ENCODE measurements around the gene EIF3D. TPM values are rescaled to one million over a fixed set of nuclear protein-coding genes. Genes with fewer than 3 reads are reported as not detected.

EIF3D gene
- total and polyA plus RNA-seq, 7 experiments from 2014 or later: 163 to 257 (median 222) TPM

- H3K36me3 Mint-ChIP-seq: peaks cover 13 to 27% (median 14%) of the 10 kb centered on the region in 5 donors
- ChIA-PET CTCF (interaction anchor here (1.0 to 1.6 kb wide), 2 partner anchors 171 to 172 kb away, joined by 3 to 4 read pairs; no protein-coding TSS in a partner anchor), POLR2A (no interaction called here)
- H3K36me3 ChIP-seq (ENCODE audit: control insufficient read depth in 2 of 3, insufficient read depth in 3 of 3, low read length in 3 of 3): peaks cover 0 to 70% (median 6%) of the 10 kb centered on the region in 3 experiments
- intact Hi-C loops (cut with micrococcal nuclease): no loop called here
- no peak for ATAC-seq
- H3K9me3 Mint-ChIP-seq: no peaks in the 10 kb centered on the region
- no peaks in the 10 kb centered on the region for H3K27me3 ChIP-seq (ENCODE audit: control insufficient read depth in 2 of 2, insufficient read depth in 2 of 2, low read length in 2 of 2)
- no peaks in the 10 kb centered on the region for H3K9me3 ChIP-seq (ENCODE audit: control insufficient read depth in 2 of 3, low read length in 3 of 3)
- peak overlapping the region in 1 of 9 donors; percentile 25 for H3K27ac Mint-ChIP-seq
- no peaks in the 10 kb centered on the region for H3K27me3 Mint-ChIP-seq
- H3K4me1 Mint-ChIP-seq: peaks cover 9 to 17% (median 13%) of the 10 kb centered on the region in 7 donors
- no peak overlapping the region for H3K4me3 Mint-ChIP-seq
- H3K4me3 ChIP-seq (ENCODE audit: low read length): no peak overlapping the region
- no peak overlapping the region for H3K27ac ChIP-seq (ENCODE audit: low read depth, low read length)
- no peak for DNase-seq
- peaks cover 6 to 7% of the 10 kb centered on the region in 2 donors for H3K4me1 ChIP-seq (ENCODE audit: control insufficient read depth in 2 of 2, insufficient read depth in 2 of 2, low read length in 2 of 2)
Observed at GRCh38 chr22:36472689-36473088, 56.3 kb downstream of the EIF3D start.

GRCh38 chr22:36471341-36471821, 57.6 kb downstream of the EIF3D start:
- peaks cover 6 to 18% of the 10 kb centered on the region in 2 donors for H3K4me1 ChIP-seq (ENCODE audit: control insufficient read depth in 2 of 2, insufficient read depth in 2 of 2, low read length in 2 of 2)
- peaks cover 8 to 15% (median 9%) of the 10 kb centered on the region in 5 donors for H3K36me3 Mint-ChIP-seq
- ChIA-PET POLR2A (interaction anchor here (1.0 to 1.9 kb wide), 6 partner anchors 9 to 169 kb away, joined by 3 to 11 read pairs (median 4); partner anchors contain the start of gene TXN2), CTCF (interaction anchor here (0.7 to 7.3 kb wide), 34 partner anchors 12 to 311 kb away, joined by 3 to 119 read pairs (median 4); partner anchors contain the start of genes APOL3 and MYH9)
- peaks cover 9 to 28% (median 21%) of the 10 kb centered on the region in 7 donors for H3K4me1 Mint-ChIP-seq
- intact Hi-C loops (cut with micrococcal nuclease): loop anchor here in 1 of 2 donors (2.0 kb wide), 1 partner anchor 141 kb away; no protein-coding TSS in a partner anchor
- H3K4me3 Mint-ChIP-seq: no peak overlapping the region
- peak overlapping the region in 2 of 9 donors; percentile 6 to 25 for H3K27ac Mint-ChIP-seq
- H3K27me3 Mint-ChIP-seq: no peaks in the 10 kb centered on the region
- H3K9me3 ChIP-seq (ENCODE audit: control insufficient read depth in 2 of 3, low read length in 3 of 3): no peaks in the 10 kb centered on the region
- ATAC-seq (no peak), DNase-seq (no peak)
- no peaks in the 10 kb centered on the region for H3K9me3 Mint-ChIP-seq
- no peaks in the 10 kb centered on the region for H3K27me3 ChIP-seq (ENCODE audit: control insufficient read depth in 2 of 2, insufficient read depth in 2 of 2, low read length in 2 of 2)
- H3K36me3 ChIP-seq (ENCODE audit: control insufficient read depth in 2 of 3, insufficient read depth in 3 of 3, low read length in 3 of 3): peaks cover 0 to 70% (median 6%) of the 10 kb centered on the region in 3 experiments
- H3K4me3 ChIP-seq (ENCODE audit: low read length): no peak overlapping the region
- H3K27ac ChIP-seq (ENCODE audit: low read depth, low read length): no peak overlapping the region

- Histone ChIP-seq H3K4me3 (ENCODE audit: low read length) (no peak overlapping the region), H3K4me1 (ENCODE audit: control insufficient read depth in 2 of 2, insufficient read depth in 2 of 2, low read length in 2 of 2) (peaks cover 6 to 18% of the 10 kb centered on the region in 2 donors), H3K9me3 (ENCODE audit: control insufficient read depth in 2 of 3, low read length in 3 of 3) (no peaks in the 10 kb centered on the region), H3K27ac (ENCODE audit: low read depth, low read length) (no peak overlapping the region), H3K36me3 (ENCODE audit: control insufficient read depth in 2 of 3, insufficient read depth in 3 of 3, low read length in 3 of 3) (peaks cover 0 to 66% (median 5%) of the 10 kb centered on the region in 3 experiments), H3K27me3 (ENCODE audit: control insufficient read depth in 2 of 2, insufficient read depth in 2 of 2, low read length in 2 of 2) (no peaks in the 10 kb centered on the region)
- DNase-seq: no peak
- CTCF ChIA-PET: interaction anchor here (0.7 to 7.3 kb wide), 34 partner anchors 12 to 311 kb away, joined by 3 to 119 read pairs (median 4); partner anchors contain the start of genes APOL3 and MYH9
- no peak for ATAC-seq
- Mint-ChIP-seq H3K27ac (peak overlapping the region in 3 of 9 donors; percentile 32 to 87 (median 76)), H3K27me3 (no peaks in the 10 kb centered on the region), H3K36me3 (peaks cover 7 to 13% (median 8%) of the 10 kb centered on the region in 5 donors), H3K4me1 (peaks cover 9 to 32% (median 24%) of the 10 kb centered on the region in 7 donors), H3K9me3 (no peaks in the 10 kb centered on the region), H3K4me3 (peak overlapping the region in 1 of 10 donors; percentile 18)
- POLR2A ChIA-PET: interaction anchor here (0.7 to 1.9 kb wide), 7 partner anchors 10 to 182 kb away, joined by 3 to 11 read pairs (median 4); partner anchors contain the start of gene TXN2
- intact Hi-C loops (cut with micrococcal nuclease): loop anchor here (1.0 to 2.0 kb wide), 7 partner anchors 16 to 170 kb away; no protein-coding TSS in a partner anchor
Observed at GRCh38 chr22:36470994-36471331, 58.0 kb downstream of the EIF3D start.

GRCh38 chr22:36470162-36470993, 58.6 kb downstream of the EIF3D start:
- H3K4me3 Mint-ChIP-seq: peak overlapping the region in 2 of 10 donors; percentile 18 to 30
- no peaks in the 10 kb centered on the region for H3K27me3 ChIP-seq (ENCODE audit: control insufficient read depth in 2 of 2, insufficient read depth in 2 of 2, low read length in 2 of 2)
- H3K9me3 Mint-ChIP-seq: peaks cover 0 to 1% (median 0%) of the 10 kb centered on the region in 11 donors
- H3K36me3 ChIP-seq (ENCODE audit: control insufficient read depth in 2 of 3, insufficient read depth in 3 of 3, low read length in 3 of 3): peaks cover 0 to 64% (median 0%) of the 10 kb centered on the region in 3 experiments
- no peak overlapping the region for H3K4me3 ChIP-seq (ENCODE audit: low read length)
- no peaks in the 10 kb centered on the region for H3K27me3 Mint-ChIP-seq
- no peaks in the 10 kb centered on the region for H3K9me3 ChIP-seq (ENCODE audit: control insufficient read depth in 2 of 3, low read length in 3 of 3)
- ATAC-seq (peak; percentile 97), DNase-seq (peak; percentile 58 to 90 (median 87))
- peak overlapping the region in 7 of 9 donors; percentile 57 to 87 (median 69) for H3K27ac Mint-ChIP-seq
- POLR2A ChIA-PET: interaction anchor here (0.6 to 2.4 kb wide), 15 partner anchors 10 to 181 kb away, joined by 3 to 12 read pairs (median 5); partner anchors contain the start of gene TXN2
- H3K4me1 Mint-ChIP-seq: peaks cover 9 to 32% (median 25%) of the 10 kb centered on the region in 7 donors
- CTCF ChIA-PET: interaction anchor here (0.6 to 7.3 kb wide), 38 partner anchors 12 to 412 kb away, joined by 3 to 119 read pairs (median 4); partner anchors contain the start of genes APOL3 and MYH9
- intact Hi-C loops (cut with micrococcal nuclease): loop anchor here (1.0 to 2.0 kb wide), 7 partner anchors 15 to 169 kb away; no protein-coding TSS in a partner anchor
- H3K27ac ChIP-seq (ENCODE audit: low read depth, low read length): peak overlapping the region; percentile 34
- peaks cover 1 to 7% (median 2%) of the 10 kb centered on the region in 5 donors for H3K36me3 Mint-ChIP-seq
- peaks cover 6 to 18% of the 10 kb centered on the region in 2 donors for H3K4me1 ChIP-seq (ENCODE audit: control insufficient read depth in 2 of 2, insufficient read depth in 2 of 2, low read length in 2 of 2)

- Mint-ChIP-seq H3K4me3 (no peak overlapping the region), H3K4me1 (peaks cover 9 to 33% (median 25%) of the 10 kb centered on the region in 7 donors), H3K27me3 (no peaks in the 10 kb centered on the region), H3K36me3 (peaks cover 0 to 6% (median 0%) of the 10 kb centered on the region in 5 donors), H3K27ac (peak overlapping the region in 4 of 9 donors; percentile 31 to 72 (median 47)), H3K9me3 (peaks cover 0 to 2% (median 0%) of the 10 kb centered on the region in 11 donors)
- H3K4me3 ChIP-seq (ENCODE audit: low read length): no peak overlapping the region
- DNase-seq: no peak
- peaks cover 0 to 52% (median 0%) of the 10 kb centered on the region in 3 experiments for H3K36me3 ChIP-seq (ENCODE audit: control insufficient read depth in 2 of 3, insufficient read depth in 3 of 3, low read length in 3 of 3)
- no peaks in the 10 kb centered on the region for H3K9me3 ChIP-seq (ENCODE audit: control insufficient read depth in 2 of 3, low read length in 3 of 3)
- ATAC-seq: no peak
- ChIA-PET POLR2A (interaction anchor here (0.6 to 2.4 kb wide), 5 partner anchors 84 to 167 kb away, joined by 3 to 12 read pairs (median 5); no protein-coding TSS in a partner anchor), CTCF (interaction anchor here (0.5 to 7.3 kb wide), 11 partner anchors 11 to 168 kb away, joined by 3 to 119 read pairs (median 3); no protein-coding TSS in a partner anchor)
- intact Hi-C loops (cut with micrococcal nuclease): no loop called here
- no peak overlapping the region for H3K27ac ChIP-seq (ENCODE audit: low read depth, low read length)
- H3K4me1 ChIP-seq (ENCODE audit: control insufficient read depth in 2 of 2, insufficient read depth in 2 of 2, low read length in 2 of 2): peaks cover 6 to 18% of the 10 kb centered on the region in 2 donors
- H3K27me3 ChIP-seq (ENCODE audit: control insufficient read depth in 2 of 2, insufficient read depth in 2 of 2, low read length in 2 of 2): no peaks in the 10 kb centered on the region
Observed at GRCh38 chr22:36469094-36469710, 59.8 kb downstream of the EIF3D start.

All from naive thymus-derived CD4-positive, alpha-beta T cell (primary cell).